Fibroblast of mammary gland (primary cell): ENCODE data around the gene PDZD4.

ENCODE experiments used
- DNase-seq: peaks from one replicate; pipeline ENCODE4 v3.0.0-alpha.2; 2010; ENCODE audit warnings: low read depth
- H3K4me3 ChIP-seq: 2 replicates; pipeline ENCODE4 v1.5.1; 2011; ENCODE audit warnings: low read depth, mild to moderate bottlenecking, low read length, moderate library complexity; ENCODE audit not compliant: control insufficient read depth
- CTCF ChIP-seq: conservative IDR thresholded peaks from 2 replicates; pipeline ENCODE4 v1.5.1; 2011; ENCODE audit warnings: low read depth, low read length, inconsistent platforms; ENCODE audit not compliant: control insufficient read depth, insufficient read depth

Gene PDZD4

GRCh38 chrX:153773741-153774575, 56.4 kb downstream of the PDZD4 start:
- no peak for DNase-seq
- no peak overlapping the region for H3K4me3 ChIP-seq
- TF ChIP-seq CTCF: no peak

- no peak overlapping the region for H3K4me3 ChIP-seq
- DNase-seq: no peak
- TF ChIP-seq CTCF: no peak
Observed at GRCh38 chrX:153773218-153773611, 57.1 kb downstream of the PDZD4 start.

- no peak for TF ChIP-seq CTCF
- H3K4me3 ChIP-seq: no peak overlapping the region
- no peak for DNase-seq
Observed at GRCh38 chrX:153772316-153773217, 57.8 kb downstream of the PDZD4 start.

GRCh38 chrX:153771415-153772315, 58.7 kb downstream of the PDZD4 start:
- no peak for TF ChIP-seq CTCF
- H3K4me3 ChIP-seq: no peak overlapping the region
- no peak for DNase-seq

GRCh38 chrX:153770601-153771414, 59.5 kb downstream of the PDZD4 start:
- H3K4me3 ChIP-seq: no peak overlapping the region
- no peak for DNase-seq
- TF ChIP-seq CTCF: no peak
